ENCODE data around the gene APEX1.

Gene APEX1

GRCh38 chr14:20476776-20477175, 21.8 kb downstream of the APEX1 start:
- TF ChIP-seq, protein P1, sequence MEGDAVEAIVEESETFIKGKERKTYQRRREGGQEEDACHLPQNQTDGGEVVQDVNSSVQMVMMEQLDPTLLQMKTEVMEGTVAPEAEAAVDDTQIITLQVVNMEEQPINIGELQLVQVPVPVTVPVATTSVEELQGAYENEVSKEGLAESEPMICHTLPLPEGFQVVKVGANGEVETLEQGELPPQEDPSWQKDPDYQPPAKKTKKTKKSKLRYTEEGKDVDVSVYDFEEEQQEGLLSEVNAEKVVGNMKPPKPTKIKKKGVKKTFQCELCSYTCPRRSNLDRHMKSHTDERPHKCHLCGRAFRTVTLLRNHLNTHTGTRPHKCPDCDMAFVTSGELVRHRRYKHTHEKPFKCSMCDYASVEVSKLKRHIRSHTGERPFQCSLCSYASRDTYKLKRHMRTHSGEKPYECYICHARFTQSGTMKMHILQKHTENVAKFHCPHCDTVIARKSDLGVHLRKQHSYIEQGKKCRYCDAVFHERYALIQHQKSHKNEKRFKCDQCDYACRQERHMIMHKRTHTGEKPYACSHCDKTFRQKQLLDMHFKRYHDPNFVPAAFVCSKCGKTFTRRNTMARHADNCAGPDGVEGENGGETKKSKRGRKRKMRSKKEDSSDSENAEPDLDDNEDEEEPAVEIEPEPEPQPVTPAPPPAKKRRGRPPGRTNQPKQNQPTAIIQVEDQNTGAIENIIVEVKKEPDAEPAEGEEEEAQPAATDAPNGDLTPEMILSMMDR (IDR thresholded peaks at IDR 0.05; ENCODE audit: low read depth, low read length), result no peak
- no peak overlapping the region for H3K4me3 ChIP-seq (replicated peaks in 1 of 2; ENCODE audit: low read depth in 2 of 2, low read length in 2 of 2)
- DNase-seq (ENCODE audit: low read depth in 2 of 2), result no peak

DNA sequence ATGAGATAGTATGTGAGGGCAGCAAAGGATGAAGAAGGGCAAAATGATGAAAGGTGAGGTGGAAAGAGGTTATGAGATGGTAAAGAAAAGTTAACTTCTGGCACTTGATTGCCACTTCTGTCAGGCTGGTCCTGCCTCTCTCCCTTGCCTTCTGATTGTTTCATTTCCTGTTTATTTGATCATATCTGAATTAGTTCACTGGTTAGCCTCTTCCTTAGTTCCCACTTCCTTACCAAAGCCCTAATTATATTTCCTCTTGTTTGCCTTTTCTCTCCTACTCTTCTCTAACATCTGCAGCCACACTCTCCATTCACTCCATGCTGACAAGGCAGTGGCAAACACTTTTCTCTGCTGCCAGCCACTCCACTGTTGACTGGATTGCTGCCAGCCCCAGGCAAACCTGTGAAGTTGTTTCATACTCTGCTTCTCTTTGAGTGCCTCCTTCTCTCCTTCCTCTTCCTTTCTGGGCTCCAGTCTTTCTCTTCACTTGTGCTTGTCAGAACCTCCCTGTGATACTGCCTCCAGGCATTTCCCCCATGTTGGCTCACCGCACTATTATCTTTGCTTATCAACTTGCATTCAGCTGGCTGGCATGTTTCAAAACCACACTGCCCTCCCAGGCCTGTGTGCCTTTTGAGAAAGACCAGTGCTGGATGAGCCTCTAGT, 22.3 kb downstream of the APEX1 start:
- TF ChIP-seq, protein P1 (IDR thresholded peaks at IDR 0.05; ENCODE audit: low read depth, low read length), result no peak
- no peak overlapping the region for H3K4me3 ChIP-seq (replicated peaks in 1 of 2; ENCODE audit: low read depth in 2 of 2, low read length in 2 of 2)
- DNase-seq (ENCODE audit: low read depth in 2 of 2), result peak; percentile 51 to 89

GRCh38 chr14:20478894-20479293, 23.9 kb downstream of the APEX1 start:
- TF ChIP-seq, protein P1 (IDR thresholded peaks at IDR 0.05; ENCODE audit: low read depth, low read length), result no peak
- no peak overlapping the region for H3K4me3 ChIP-seq (replicated peaks in 1 of 2; ENCODE audit: low read depth in 2 of 2, low read length in 2 of 2)
- DNase-seq (ENCODE audit: low read depth in 2 of 2), result no peak

GRCh38 chr14:20482382-20482781, 27.4 kb downstream of the APEX1 start:
- DNase-seq (ENCODE audit: low read depth in 2 of 2), result no peak
- TF ChIP-seq, protein P1 (IDR thresholded peaks at IDR 0.05; ENCODE audit: low read depth, low read length), result no peak
- no peak overlapping the region for H3K4me3 ChIP-seq (replicated peaks in 1 of 2; ENCODE audit: low read depth in 2 of 2, low read length in 2 of 2)

DNA sequence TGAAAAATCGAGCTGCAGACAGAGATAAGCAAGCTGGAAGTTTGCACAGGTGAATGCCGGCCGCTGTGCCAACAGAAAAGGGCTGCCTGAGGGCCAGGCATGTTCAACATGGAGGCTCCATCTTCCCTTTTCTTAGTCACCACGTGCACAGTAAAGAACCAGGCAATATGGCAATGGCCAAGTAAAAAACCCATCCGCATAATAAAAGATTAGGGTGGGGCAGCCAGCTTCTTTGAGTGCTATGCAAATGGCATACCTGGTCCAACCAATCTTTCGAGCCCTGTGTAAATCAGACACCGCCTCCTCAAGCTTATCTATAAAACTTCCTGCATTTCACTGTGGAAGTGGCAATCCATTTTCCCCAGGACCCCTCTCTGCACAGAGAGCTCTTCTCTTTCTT, 30.9 kb downstream of the APEX1 start:
- TF ChIP-seq, protein P1 (IDR thresholded peaks at IDR 0.05; ENCODE audit: low read depth, low read length), result no peak
- no peak for DNase-seq (ENCODE audit: low read depth in 2 of 2)
- no peak overlapping the region for H3K4me3 ChIP-seq (replicated peaks in 1 of 2; ENCODE audit: low read depth in 2 of 2, low read length in 2 of 2)

DNA sequence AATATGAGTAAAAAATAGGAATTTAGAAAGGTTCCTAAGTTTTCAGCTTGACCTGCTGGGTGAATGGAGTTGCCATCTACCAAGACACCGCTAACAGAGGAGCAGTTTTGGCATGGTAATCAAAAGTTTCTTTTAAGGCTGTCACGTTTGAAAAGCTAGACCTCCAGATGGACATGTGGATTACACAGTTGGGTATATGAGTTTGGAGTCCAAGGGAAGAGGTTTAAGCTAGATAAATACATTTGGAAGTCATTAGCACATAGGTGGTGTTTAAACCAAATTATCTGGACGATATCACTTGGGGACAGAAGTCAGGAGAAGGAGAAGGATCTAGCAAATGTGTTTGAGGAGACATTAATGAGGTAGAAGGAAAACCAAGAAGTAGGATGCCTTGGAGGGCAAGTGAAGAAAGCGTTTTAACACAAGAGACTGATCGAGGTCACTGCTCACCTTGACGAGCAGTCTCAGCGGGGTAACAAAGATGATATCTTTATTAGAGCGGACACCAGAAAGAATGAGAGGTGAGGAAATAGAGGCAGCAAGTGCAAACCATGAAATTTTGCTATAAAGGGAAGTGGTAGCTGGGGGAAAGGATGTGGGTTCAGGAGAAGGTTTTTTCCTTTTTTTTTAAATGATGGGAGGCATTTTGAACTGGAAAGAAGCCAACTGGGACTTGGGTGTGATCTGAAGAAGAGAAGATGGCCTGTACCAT, 31.8 kb downstream of the APEX1 start:
- no peak for DNase-seq (ENCODE audit: low read depth in 2 of 2)
- no peak overlapping the region for H3K4me3 ChIP-seq (replicated peaks in 1 of 2; ENCODE audit: low read depth in 2 of 2, low read length in 2 of 2)
- TF ChIP-seq, protein P1 (IDR thresholded peaks at IDR 0.05; ENCODE audit: low read depth, low read length), result no peak
